ENCODE measurements around the gene MSX1.
A peak's percentile ranks its signal among the peaks of the same experiment; 100 is the strongest.
"Not testable (repeated sequence)": the region's sequence is repeated elsewhere in the genome, so short reads cannot be mapped to it uniquely, and the experiment has no call there.

MSX1 gene

GRCh38 chr4:4859325-4859798 is at the start of gene MSX1:
MSX1 (plus strand) TSS chr4:4859665; CDS start chr4:4859900, 235 bp downstream.
- peak; percentile 28 for DNase-seq

GRCh38 chr4:4810092-4810774 is 49.2 kb upstream of the MSX1 start:
- DNase-seq, result no peak

- DNase-seq, result no peak
Observed at GRCh38 chr4:4810778-4811177, 48.7 kb upstream of the MSX1 start.

- no peak for DNase-seq
Observed at GRCh38 chr4:4812145-4812794, 47.2 kb upstream of the MSX1 start.

GRCh38 chr4:4818415-4819212 is 40.9 kb upstream of the MSX1 start:
- DNase-seq, result no peak

GRCh38 chr4:4819213-4819606 is 40.3 kb upstream of the MSX1 start:
- no peak for DNase-seq

- no peak for DNase-seq
Observed at GRCh38 chr4:4820261-4820660, 39.2 kb upstream of the MSX1 start.

GRCh38 chr4:4820739-4821138 is 38.7 kb upstream of the MSX1 start:
- no peak for DNase-seq

GRCh38 chr4:4821577-4821976 is 37.9 kb upstream of the MSX1 start:
- DNase-seq, result no peak

GRCh38 chr4:4822286-4822685 is 37.2 kb upstream of the MSX1 start:
- not testable (repeated sequence) for DNase-seq

- no peak for DNase-seq
Observed at GRCh38 chr4:4823621-4824162, 35.8 kb upstream of the MSX1 start.

GRCh38 chr4:4824232-4824631 is 35.2 kb upstream of the MSX1 start:
- DNase-seq, result no peak

GRCh38 chr4:4825431-4825830 is 34.0 kb upstream of the MSX1 start:
- DNase-seq, result no peak

GRCh38 chr4:4829837-4830236 is 29.6 kb upstream of the MSX1 start:
- DNase-seq, result no peak

GRCh38 chr4:4831266-4831665 is 28.2 kb upstream of the MSX1 start:
- DNase-seq, result no peak

GRCh38 chr4:4831825-4832224 is 27.6 kb upstream of the MSX1 start:
- no peak for DNase-seq

- no peak for DNase-seq
Observed at GRCh38 chr4:4836044-4836443, 23.4 kb upstream of the MSX1 start.

GRCh38 chr4:4837316-4837715 is 22.1 kb upstream of the MSX1 start:
- no peak for DNase-seq

GRCh38 chr4:4838051-4838935 is 21.2 kb upstream of the MSX1 start:
- no peak for DNase-seq

- no peak for DNase-seq
Observed at GRCh38 chr4:4838936-4839810, 20.3 kb upstream of the MSX1 start.

- no peak for DNase-seq
Observed at GRCh38 chr4:4840351-4840750, 19.1 kb upstream of the MSX1 start.
